Vagina (tissue), 2 donors: Measurements from ENCODE around the gene TEX35.

Source experiments
- CTCF ChIP-seq, 3 experiments: fragments of 450-650 bp in 2 of 3; fragments of 200-600 bp in 1 of 3; sonication (generic) in 1 of 3; IDR thresholded peaks; one replicate each; pipeline ENCODE4 v1.5.1; 2017 to 2019; ENCODE audit warnings: antibody characterized with exemption in 3 of 3, mild to moderate bottlenecking in 2 of 3, moderate library complexity in 2 of 3
- POLR2A ChIP-seq, 2 donors: fragments of 450-650 bp; IDR thresholded peaks; one replicate each; pipeline ENCODE4 v1.6.1; 2017; ENCODE audit warnings: antibody characterized with exemption in 2 of 2, mild to moderate bottlenecking in 2 of 2, moderate library complexity in 2 of 2
- POLR2AphosphoS5 ChIP-seq, 2 donors: sonication (generic); formaldehyde crosslinking; IDR thresholded peaks; one replicate each; pipeline ENCODE4 v1.9.0; 2017; ENCODE audit warnings: antibody characterized with exemption in 2 of 2, mild to moderate bottlenecking in 2 of 2, low read depth in 1 of 2; ENCODE audit not compliant: insufficient read depth in 1 of 2

GRCh38 chr1:178506177-178506576 is 6.7 kb upstream of the TEX35 start:
- no peak for TF ChIP-seq CTCF (IDR thresholded peaks at IDR 0.05)
- TF ChIP-seq POLR2AphosphoS5 (IDR thresholded peaks at IDR 0.05; ENCODE audit: insufficient read depth in 1 of 2, low read depth in 1 of 2) = no peak
- TF ChIP-seq POLR2A (IDR thresholded peaks at IDR 0.05) = no peak
